Adrenal gland (tissue), 12 donors: ENCODE results near the gene CYP17A1. TPM values are rescaled to one million over a fixed set of nuclear protein-coding genes. Genes with fewer than 3 reads are reported as not detected.
A peak's percentile ranks its signal among the peaks of the same experiment; 100 is the strongest.

Source experiments
- DNase-seq, 7 donors: peaks; one replicate each; pipeline ENCODE4 v3.0.0-alpha.2; 2019 to 2020
- H3K27ac ChIP-seq, 5 donors: fragments of 200-600 bp; sonication (generic) in 4 of 5; 1 replicate in 3 of 5; 2 replicates in 2 of 5; pipeline versions ENCODE4 v1.5.1 to v1.8.0; 2016 to 2020; ENCODE audit warnings: mild to moderate bottlenecking in 1 of 5
- H3K27me3 ChIP-seq: fragments of 200-600 bp; 2 replicates; pipeline ENCODE4 v1.8.0; 2021
- H3K36me3 ChIP-seq, 2 donors: fragments of 200-600 bp; replicated peaks in 1 of 2; 1 replicate in 1 of 2; 2 replicates in 1 of 2; pipeline versions ENCODE4 v1.5.1 to v1.8.0; 2018 to 2022
- H3K4me1 ChIP-seq, 2 donors: fragments of 200-600 bp; replicated peaks in 1 of 2; 1 replicate in 1 of 2; 2 replicates in 1 of 2; pipeline versions ENCODE4 v1.5.1 to v1.8.0; 2018 to 2021
- H3K4me3 ChIP-seq, 4 donors: fragments of 200-600 bp; sonication (generic) in 3 of 4; one replicate each; pipeline ENCODE4 v1.5.1; 2016 to 2018
- H3K9me3 ChIP-seq, 3 donors: fragments of 200-600 bp; sonication (generic) in 1 of 3; replicated peaks in 1 of 3; 1 replicate in 2 of 3; 2 replicates in 1 of 3; pipeline versions ENCODE4 v1.5.1 to v1.8.0; 2016 to 2021
- CTCF ChIP-seq, 6 experiments: fragments of 450-650 bp in 4 of 6; fragments of 200-600 bp in 2 of 6; sonication (generic) in 1 of 6; IDR thresholded peaks; 1 replicate in 5 of 6; 2 replicates in 1 of 6; pipeline versions ENCODE4 v1.5.1 to v1.8.0; 2016 to 2021; ENCODE audit warnings: antibody characterized with exemption in 6 of 6, mild to moderate bottlenecking in 2 of 6, moderate library complexity in 1 of 6
- POLR2A ChIP-seq, 2 donors: fragments of 450-650 bp; IDR thresholded peaks; one replicate each; pipeline ENCODE4 v1.6.1; 2017; ENCODE audit warnings: antibody characterized with exemption in 2 of 2, mild to moderate bottlenecking in 2 of 2, moderate library complexity in 1 of 2
- WGBS, 4 donors: extraction: QIAGEN DNeasy Blood & Tissue Kit in 2 of 4; methylation state at CpG; one replicate each; pipeline versions ENCODE4 v1.1.5 to v1.1.7; 2013 to 2017; 5-methylcytosine and 5-hydroxymethylcytosine counted together
- intact Hi-C, 2 donors: fragments of 100-400 bp; cut with DNase I; formaldehyde crosslinking; loops; one replicate each; pipeline versions ENCODE4 v1.14.1 to v1.15.0; 2022 to 2023
- polyA plus RNA-seq, 3 donors: library from polyadenylated mRNA; stranded (reverse); fragments of 200-250 nt in 2 of 3; fragments of 350-450 nt in 1 of 3; fragmentation: Illumina TruSeq in 1 of 3; extraction: RNeasy Lipid Tissue Mini Kit (QIAGEN cat#74804) in 1 of 3; gene quantifications; one replicate each; pipeline ENCODE4 v1.2.3, GENCODE V29; 2013 to 2014
- total RNA-seq, 9 donors: library from RNA; depleted of rRNA in 4 of 9; stranded (reverse); fragments of >200 nt in 4 of 9; fragments of 120-200 nt in 1 of 9; fragmentation: NEBNext Ultra II Directional in 1 of 9; extraction: Animal tissue kit (Norgen Biotek cat#: 25700) in 1 of 9; gene quantifications; one replicate each; pipeline versions ENCODE4 v1.1.0 to v1.2.4, GENCODE V29; 2013 to 2023
- donor health status: healthy with polysubstance abuse.
- donor health status: Bipolar disorder and iron deficiency.
- donor health status: DM: yes; HTN: yes; CAD: no.
- donor health status: DM: no; HTN: no; CAD: no.
- donor health status: DM: no; HTN: no; CAD: no.
- donor health status: DM: yes; HTN: yes; CAD: no.

The CYP17A1 gene
- total and polyA plus RNA-seq, 12 donors = 2,313 to 37,742 (median 14,298) TPM

- intact Hi-C loops = loop anchor here (10.0 kb wide), 2 partner anchors 60 to 240 kb away; no protein-coding TSS in a partner anchor
- WGBS, 4 donors = 31 to 42% (median 36%) methylated on average over 11 of the region's 11 CpGs
- Histone ChIP-seq H3K4me1 (peaks cover 0 to 10% of the 10 kb centered on the region in 2 donors), H3K36me3 (peaks cover 0 to 44% of the 10 kb centered on the region in 2 donors), H3K4me3 (peak overlapping the region; percentile 12 to 69 (median 44)), H3K9me3 (no peaks in the 10 kb centered on the region), H3K27me3 (no peaks in the 10 kb centered on the region), H3K27ac (peak overlapping the region; percentile 59 to 92 (median 87))
- TF ChIP-seq CTCF (IDR thresholded peaks at IDR 0.05) = peak; percentile 45 to 92 (median 76)
- peak; percentile 2 to 38 for TF ChIP-seq POLR2A (IDR thresholded peaks at IDR 0.05)
- peak; percentile 77 to 90 (median 81) for DNase-seq
Observed at GRCh38 chr10:102835007-102835482, 2.2 kb downstream of the CYP17A1 start.

GRCh38 chr10:102834143-102834542 is 3.1 kb downstream of the CYP17A1 start:
- Histone ChIP-seq H3K27me3 (no peaks in the 10 kb centered on the region), H3K4me1 (peaks cover 0 to 10% of the 10 kb centered on the region in 2 donors), H3K9me3 (no peaks in the 10 kb centered on the region), H3K27ac (peak overlapping the region; percentile 59 to 92 (median 87)), H3K36me3 (peaks cover 0 to 44% of the 10 kb centered on the region in 2 donors), H3K4me3 (peak overlapping the region in 3 of 4 donors; percentile 38 to 69 (median 50))
- peak in 1 of 6 experiments; percentile 3 for TF ChIP-seq CTCF (IDR thresholded peaks at IDR 0.05)
- no peak for TF ChIP-seq POLR2A (IDR thresholded peaks at IDR 0.05)
- intact Hi-C loops = loop anchor here (5.0 to 10.0 kb wide), 3 partner anchors 61 to 241 kb away; no protein-coding TSS in a partner anchor
- DNase-seq = peak in 2 of 7 donors; percentile 31 to 48
- 41 to 54% (median 48%) methylated on average over 9 of the region's 9 CpGs for WGBS, 4 donors

GRCh38 chr10:102832987-102833386 is 4.2 kb downstream of the CYP17A1 start:
- peak in 4 of 7 donors; percentile 45 to 61 (median 56) for DNase-seq
- 66 to 75% (median 71%) methylated on average over 4 of the region's 4 CpGs for WGBS, 4 donors
- H3K4me1 ChIP-seq = peaks cover 0 to 10% of the 10 kb centered on the region in 2 donors

More at GRCh38 chr10:102832987-102833386, 4.2 kb downstream of the CYP17A1 start:
- no peak for TF ChIP-seq CTCF (IDR thresholded peaks at IDR 0.05)
- TF ChIP-seq POLR2A (IDR thresholded peaks at IDR 0.05) = peak in 1 of 2 donors; percentile 64
- Histone ChIP-seq H3K9me3 (no peaks in the 10 kb centered on the region), H3K36me3 (peaks cover 0 to 44% of the 10 kb centered on the region in 2 donors), H3K27ac (peak overlapping the region in 4 of 5 donors; percentile 20 to 92 (median 63)), H3K27me3 (no peaks in the 10 kb centered on the region), H3K4me3 (no peak overlapping the region)
- intact Hi-C loops = loop anchor here (5.0 to 10.0 kb wide), 3 partner anchors 62 to 242 kb away; no protein-coding TSS in a partner anchor
